ENCODE data around the gene LEMD3. TPM values are rescaled to one million over a fixed set of nuclear protein-coding genes. Genes with fewer than 3 reads are reported as not detected.
A peak's percentile ranks its signal among the peaks of the same experiment; 100 is the strongest.

LEMD3 gene
- total RNA-seq, 1 donor from 2014 or later = 13.5 TPM

DNA sequence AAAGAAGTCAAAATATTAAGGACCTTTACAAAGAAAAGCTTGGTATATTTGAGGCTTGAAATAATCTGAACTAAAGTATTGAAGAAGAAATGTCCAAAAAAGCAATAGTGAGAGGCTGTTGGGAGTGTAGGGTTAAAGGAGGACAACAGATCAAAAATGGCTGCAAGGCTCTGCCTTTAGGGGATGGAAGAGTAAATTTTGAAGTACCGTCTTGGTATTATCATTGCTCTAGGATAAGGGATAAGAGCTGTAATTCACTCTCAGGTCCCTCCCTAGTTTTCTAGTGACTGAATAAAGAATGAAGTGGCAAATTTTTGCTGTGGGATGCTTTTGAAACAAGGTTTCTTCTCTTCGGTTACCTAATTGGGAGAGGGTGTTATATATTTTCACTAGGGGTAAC is 38.7 kb downstream of the LEMD3 start:
- no peak for DNase-seq
- intact Hi-C loops (cut with micrococcal nuclease) = no loop called here
- TF ChIP-seq, protein P1, sequence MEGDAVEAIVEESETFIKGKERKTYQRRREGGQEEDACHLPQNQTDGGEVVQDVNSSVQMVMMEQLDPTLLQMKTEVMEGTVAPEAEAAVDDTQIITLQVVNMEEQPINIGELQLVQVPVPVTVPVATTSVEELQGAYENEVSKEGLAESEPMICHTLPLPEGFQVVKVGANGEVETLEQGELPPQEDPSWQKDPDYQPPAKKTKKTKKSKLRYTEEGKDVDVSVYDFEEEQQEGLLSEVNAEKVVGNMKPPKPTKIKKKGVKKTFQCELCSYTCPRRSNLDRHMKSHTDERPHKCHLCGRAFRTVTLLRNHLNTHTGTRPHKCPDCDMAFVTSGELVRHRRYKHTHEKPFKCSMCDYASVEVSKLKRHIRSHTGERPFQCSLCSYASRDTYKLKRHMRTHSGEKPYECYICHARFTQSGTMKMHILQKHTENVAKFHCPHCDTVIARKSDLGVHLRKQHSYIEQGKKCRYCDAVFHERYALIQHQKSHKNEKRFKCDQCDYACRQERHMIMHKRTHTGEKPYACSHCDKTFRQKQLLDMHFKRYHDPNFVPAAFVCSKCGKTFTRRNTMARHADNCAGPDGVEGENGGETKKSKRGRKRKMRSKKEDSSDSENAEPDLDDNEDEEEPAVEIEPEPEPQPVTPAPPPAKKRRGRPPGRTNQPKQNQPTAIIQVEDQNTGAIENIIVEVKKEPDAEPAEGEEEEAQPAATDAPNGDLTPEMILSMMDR (IDR thresholded peaks at IDR 0.05; ENCODE audit: borderline replicate concordance) = no peak
- Histone ChIP-seq H3K27ac (replicated peaks) (no peak overlapping the region), H3K27me3 (ENCODE audit: low read depth) (no peaks in the 10 kb centered on the region), H3K4me3 (no peak overlapping the region), H3K9me3 (replicated peaks) (no peaks in the 10 kb centered on the region), H3K36me3 (no peaks in the 10 kb centered on the region), H3K4me1 (peaks cover 51% of the 10 kb centered on the region)

DNA sequence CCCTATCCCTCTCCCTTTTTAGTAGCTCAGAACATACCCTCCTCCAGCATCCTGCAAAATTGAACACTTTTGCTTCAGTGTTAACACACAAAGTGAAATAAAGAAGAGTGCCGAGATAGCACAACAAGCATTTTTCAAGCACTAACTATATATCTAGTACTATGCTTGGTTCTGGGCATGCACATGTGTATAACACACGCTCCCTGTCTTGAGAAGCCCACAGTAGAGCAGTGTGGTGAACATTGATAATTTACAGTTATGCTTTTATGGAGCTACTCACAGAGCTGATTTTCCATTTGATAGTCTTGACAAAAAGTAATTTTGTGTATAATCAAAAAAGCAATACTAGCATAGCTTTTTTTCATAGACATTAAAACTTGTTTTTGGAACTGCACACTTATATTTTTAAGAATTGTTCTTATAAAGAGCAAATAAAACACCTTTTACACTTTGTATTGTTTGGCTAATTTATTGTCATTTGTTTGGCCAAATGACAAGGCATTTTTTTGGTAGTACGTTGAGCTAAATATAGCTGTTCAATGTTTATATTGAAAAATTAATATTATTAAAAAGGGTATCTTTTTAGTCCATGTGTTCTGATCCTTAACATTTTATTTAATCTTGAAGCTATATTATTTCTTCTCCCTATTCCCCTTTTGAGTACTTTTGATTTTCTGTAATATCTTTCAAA is 39.7 kb downstream of the LEMD3 start:
- Histone ChIP-seq H3K36me3 (no peaks in the 10 kb centered on the region), H3K27me3 (ENCODE audit: low read depth) (no peaks in the 10 kb centered on the region), H3K4me3 (no peak overlapping the region), H3K27ac (replicated peaks) (peak overlapping the region; percentile 34), H3K4me1 (peaks cover 51% of the 10 kb centered on the region), H3K9me3 (replicated peaks) (no peaks in the 10 kb centered on the region)
- no peak for DNase-seq
- TF ChIP-seq, protein P1 (IDR thresholded peaks at IDR 0.05; ENCODE audit: borderline replicate concordance) = no peak
- intact Hi-C loops (cut with micrococcal nuclease) = no loop called here

DNA sequence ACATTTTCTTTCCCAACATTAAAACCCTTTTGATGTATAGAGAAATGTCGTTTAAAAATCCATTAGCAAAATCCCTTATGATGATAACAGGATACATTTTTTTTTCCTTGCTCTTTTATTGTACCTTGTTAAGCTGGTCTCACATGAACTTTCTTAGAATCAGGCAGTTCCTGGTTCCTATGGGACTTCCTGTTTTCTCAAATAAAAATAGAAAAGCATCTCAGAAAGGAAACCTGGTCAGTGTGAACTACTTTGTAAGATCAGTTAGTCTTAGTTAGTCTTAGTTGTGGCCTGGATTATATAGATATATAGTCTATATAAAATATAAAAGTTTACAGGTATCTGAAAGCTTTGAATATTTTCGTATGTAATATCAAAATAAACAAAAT is 40.3 kb downstream of the LEMD3 start:
- DNase-seq = no peak
- H3K4me3 ChIP-seq = no peak overlapping the region
- H3K27ac ChIP-seq (replicated peaks) = peak overlapping the region; percentile 34
- peaks cover 51% of the 10 kb centered on the region for H3K4me1 ChIP-seq
- H3K9me3 ChIP-seq (replicated peaks) = no peaks in the 10 kb centered on the region
- intact Hi-C loops (cut with micrococcal nuclease) = no loop called here
- no peaks in the 10 kb centered on the region for H3K36me3 ChIP-seq
- no peaks in the 10 kb centered on the region for H3K27me3 ChIP-seq (ENCODE audit: low read depth)
- TF ChIP-seq, protein P1 (IDR thresholded peaks at IDR 0.05; ENCODE audit: borderline replicate concordance) = no peak

DNA sequence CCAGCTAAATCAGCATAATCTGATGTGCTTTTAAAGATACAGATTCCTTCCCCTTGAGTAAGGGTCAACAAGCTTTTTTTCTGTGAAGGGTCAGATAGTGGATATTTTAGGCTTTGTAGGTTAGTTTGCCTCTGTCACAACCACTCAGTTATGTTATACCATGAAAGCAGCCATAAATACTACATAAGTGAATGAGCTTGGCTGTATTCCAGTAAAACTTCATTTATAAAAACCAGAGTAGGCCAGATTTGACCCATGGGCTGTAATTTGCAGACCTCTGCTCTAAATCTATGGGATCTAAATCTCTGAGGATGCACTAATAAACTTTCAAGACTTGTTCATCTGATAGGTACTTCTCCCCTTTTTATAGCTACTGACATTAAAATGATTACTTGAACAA is 47.7 kb downstream of the LEMD3 start:
- DNase-seq = no peak
- TF ChIP-seq, protein P1 (IDR thresholded peaks at IDR 0.05; ENCODE audit: borderline replicate concordance) = no peak
- no peak overlapping the region for H3K4me3 ChIP-seq
- no peak overlapping the region for H3K27ac ChIP-seq (replicated peaks)
- intact Hi-C loops (cut with micrococcal nuclease) = no loop called here
- peaks cover 18% of the 10 kb centered on the region for H3K9me3 ChIP-seq (replicated peaks)
- no peaks in the 10 kb centered on the region for H3K27me3 ChIP-seq (ENCODE audit: low read depth)
- peaks cover 35% of the 10 kb centered on the region for H3K36me3 ChIP-seq
- H3K4me1 ChIP-seq = peaks cover 12% of the 10 kb centered on the region

DNA sequence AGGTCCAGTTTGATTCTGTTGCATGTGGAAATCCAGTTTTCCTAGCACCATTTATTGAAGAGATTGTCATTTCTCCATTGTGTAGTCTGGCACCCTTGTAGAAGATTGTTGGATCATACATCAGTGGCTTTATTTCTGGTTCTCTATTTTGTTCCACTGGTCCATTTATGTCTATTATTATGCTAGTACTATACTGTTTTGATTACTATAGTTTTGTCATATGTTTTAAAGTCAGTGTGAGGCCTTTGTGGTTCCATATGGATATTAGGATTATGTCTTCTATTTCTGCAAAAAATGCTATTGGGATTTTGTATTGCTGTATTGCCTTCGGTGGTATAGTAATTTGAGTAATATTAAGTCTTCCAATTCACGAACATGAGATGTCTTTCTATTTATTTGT is 51.4 kb downstream of the LEMD3 start:
- Histone ChIP-seq H3K4me1 (peaks cover 12% of the 10 kb centered on the region), H3K27ac (replicated peaks) (no peak overlapping the region), H3K36me3 (peaks cover 38% of the 10 kb centered on the region), H3K27me3 (ENCODE audit: low read depth) (no peaks in the 10 kb centered on the region), H3K9me3 (replicated peaks) (peaks cover 31% of the 10 kb centered on the region), H3K4me3 (no peak overlapping the region)
- intact Hi-C loops (cut with micrococcal nuclease) = loop anchor here (10.0 kb wide), 1 partner anchor 46 kb away; no protein-coding TSS in a partner anchor
- no peak for DNase-seq
- TF ChIP-seq, protein P1 (IDR thresholded peaks at IDR 0.05; ENCODE audit: borderline replicate concordance) = no peak

All from left ventricle myocardium inferior (tissue), 1 donor.